Left colon (tissue), 2 donors: ENCODE measurements around the gene S100PBP. TPM values are rescaled to one million over a fixed set of nuclear protein-coding genes. Genes with fewer than 3 reads are reported as not detected.

Experiments
- ATAC-seq: fragments of 200-7000 bp; cut with Tn5 transposase; one replicate; pipeline ENCODE4 v1.9.1; 2020; ENCODE audit warnings: mild to moderate bottlenecking, moderate library complexity
- DNase-seq, 2 donors: peaks; one replicate each; pipeline ENCODE4 v3.0.0-alpha.2; 2020
- intact Hi-C, 2 donors: fragments of 100-400 bp; cut with DNase I in 1 of 2; cut with micrococcal nuclease in 1 of 2; formaldehyde crosslinking; loops; one replicate each; pipeline versions ENCODE4 v1.11.2 to v1.14.0; 2022; cut with DNase I, micrococcal nuclease
- total RNA-seq, 2 donors: library from RNA; stranded (reverse); fragmentation: NEBNext Ultra II Directional; extraction: Animal tissue kit (Norgen Biotek cat#: 25700); gene quantifications; one replicate each; pipeline ENCODE4 v1.2.1, GENCODE V29; 2021
- donor health status: DM: no; HTN: no; CAD: no.
- donor health status: DM: yes; HTN: yes; CAD: no.

Gene S100PBP
- total RNA-seq, 2 donors from 2014 or later = 29.1 to 29.5 TPM

DNA sequence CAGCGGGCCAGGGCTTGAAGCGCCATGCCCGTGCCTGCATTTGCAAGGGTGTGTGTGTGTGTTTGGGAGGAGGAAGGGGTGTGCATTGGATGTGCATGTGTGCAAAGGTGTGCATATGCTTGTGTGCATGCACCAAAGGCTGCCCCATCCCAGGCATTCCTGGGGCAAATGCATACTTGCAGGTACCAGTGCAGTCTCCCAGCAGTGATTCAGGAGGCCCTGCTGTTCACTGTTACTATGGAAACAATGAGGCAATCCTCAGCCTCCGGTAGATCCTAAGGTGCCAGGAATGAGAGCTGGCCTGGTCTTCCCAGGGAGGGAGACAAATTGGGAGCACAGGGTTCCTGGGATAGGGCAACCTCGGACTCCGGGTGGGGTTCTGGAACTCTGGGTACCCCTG lies 60.7 kb downstream of the S100PBP start:
- intact Hi-C loops = no loop called here
- DNase-seq (peak in 1 of 2 donors; percentile 5), ATAC-seq (no peak)

GRCh38 chr1:32878637-32879041 lies 61.2 kb downstream of the S100PBP start:
- no peak for ATAC-seq
- DNase-seq = peak in 1 of 2 donors; percentile 17
- intact Hi-C loops = no loop called here

DNA sequence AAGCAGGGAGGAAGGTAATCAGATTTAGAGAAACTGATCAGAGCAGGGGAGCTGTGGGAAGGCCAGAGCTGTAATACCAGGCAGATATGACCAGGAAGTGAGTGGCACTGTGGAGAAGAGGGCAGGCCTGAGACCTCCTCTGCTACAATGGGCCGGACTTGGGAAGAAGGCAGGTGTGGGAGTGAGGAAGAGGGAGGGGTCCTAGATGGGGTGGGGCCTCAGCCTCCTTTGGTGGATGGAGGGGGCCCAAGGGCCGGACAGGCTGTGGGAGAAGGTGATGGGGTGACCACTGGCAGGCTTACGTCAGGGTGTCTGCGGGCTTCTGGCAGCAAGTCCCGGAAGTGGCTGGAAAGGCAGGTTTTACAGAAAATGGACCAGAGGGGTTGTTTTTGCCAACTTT lies 63.8 kb downstream of the S100PBP start:
- DNase-seq (no peak), ATAC-seq (peak; percentile 33)
- intact Hi-C loops = no loop called here

DNA sequence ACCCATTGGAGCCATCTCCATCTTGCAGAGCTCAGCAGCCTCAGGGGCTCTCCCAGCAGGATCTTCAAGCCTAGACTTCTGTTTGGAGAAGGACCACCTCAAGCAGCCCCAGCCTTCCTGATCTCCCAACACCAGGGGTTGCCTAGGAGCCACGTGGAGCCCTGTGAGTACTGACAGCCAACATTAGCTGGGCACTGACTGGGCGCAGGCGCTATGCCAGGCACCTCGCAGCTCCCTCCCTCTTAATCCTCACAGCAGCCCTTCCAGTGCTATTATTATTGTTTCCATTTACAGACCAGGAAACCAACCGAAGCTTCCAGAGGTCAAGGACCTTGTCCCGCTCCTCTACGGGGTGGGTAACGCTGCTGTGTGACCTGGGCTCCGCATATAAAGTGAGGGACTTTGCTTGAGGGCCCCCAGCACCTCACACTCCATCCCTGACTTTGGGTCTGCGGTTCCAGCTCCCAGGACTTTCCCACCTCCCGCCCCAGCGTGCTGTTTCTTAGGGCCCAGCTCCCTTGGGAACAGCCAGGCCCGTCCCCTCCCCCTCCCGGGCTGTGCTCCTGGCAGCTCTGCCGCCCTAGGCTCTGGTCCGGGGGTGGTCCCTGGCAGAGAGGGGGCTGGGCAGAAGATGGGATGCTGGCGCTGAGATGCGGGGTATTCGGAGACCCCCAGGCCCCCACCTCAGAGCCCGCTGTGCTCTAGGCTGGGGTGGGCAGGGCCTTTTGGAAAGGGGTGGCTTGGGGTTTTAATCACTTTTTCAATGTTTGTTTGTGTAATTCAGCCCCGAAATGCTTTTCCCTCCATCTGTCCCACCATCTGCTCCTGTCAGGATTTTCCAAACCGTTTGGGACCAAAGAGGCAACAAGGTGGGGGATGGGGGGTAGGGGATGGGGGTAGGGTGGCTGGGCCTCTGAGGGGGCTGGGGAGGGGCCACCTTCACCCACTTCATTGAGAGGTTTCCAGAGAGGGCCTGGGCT lies 64.7 kb downstream of the S100PBP start:
- no peak for DNase-seq
- intact Hi-C loops = no loop called here
- ATAC-seq = no peak

GRCh38 chr1:32883338-32884031 lies 66.0 kb downstream of the S100PBP start:
- intact Hi-C loops = no loop called here
- no peak for ATAC-seq
- DNase-seq = no peak

DNA sequence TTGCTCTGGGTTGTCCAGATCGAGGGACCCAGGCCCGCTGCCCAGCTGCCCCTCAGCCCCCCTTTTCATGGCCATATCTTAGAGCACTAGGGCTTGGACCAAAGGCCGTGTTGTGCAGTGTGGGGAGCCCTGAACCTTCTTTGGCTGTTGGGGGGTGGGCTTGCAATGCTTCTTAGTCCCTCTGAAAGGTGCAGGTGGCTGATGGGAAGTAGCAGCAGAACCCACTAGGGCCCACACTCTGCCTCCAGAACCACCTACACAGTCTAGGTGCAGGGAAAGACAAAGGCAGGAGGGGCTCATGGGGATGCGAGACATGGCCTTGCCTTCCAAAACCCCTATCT lies 66.5 kb downstream of the S100PBP start:
- DNase-seq (no peak), ATAC-seq (no peak)
- intact Hi-C loops = no loop called here

GRCh38 chr1:32884726-32885125 lies 67.3 kb downstream of the S100PBP start:
- ATAC-seq (no peak), DNase-seq (no peak)
- intact Hi-C loops = no loop called here

- intact Hi-C loops = no loop called here
- ATAC-seq = no peak
- no peak for DNase-seq
Observed at GRCh38 chr1:32885676-32886003, 68.2 kb downstream of the S100PBP start.

GRCh38 chr1:32886004-32886827 lies 68.8 kb downstream of the S100PBP start, which contains the start of gene HPCA:
HPCA (plus strand) TSS chr1:32886491; CDS start chr1:32888899, 2,408 bp downstream.
- intact Hi-C loops = no loop called here
- DNase-seq = peak in 1 of 2 donors; percentile 83
- peak; percentile 88 for ATAC-seq

- no peak for ATAC-seq
- intact Hi-C loops = no loop called here
- no peak for DNase-seq
Observed at GRCh38 chr1:32886828-32887414, 69.5 kb downstream of the S100PBP start.

- intact Hi-C loops = no loop called here
- no peak for ATAC-seq
- DNase-seq = no peak
Observed at GRCh38 chr1:32887623-32888022, 70.2 kb downstream of the S100PBP start.

DNA sequence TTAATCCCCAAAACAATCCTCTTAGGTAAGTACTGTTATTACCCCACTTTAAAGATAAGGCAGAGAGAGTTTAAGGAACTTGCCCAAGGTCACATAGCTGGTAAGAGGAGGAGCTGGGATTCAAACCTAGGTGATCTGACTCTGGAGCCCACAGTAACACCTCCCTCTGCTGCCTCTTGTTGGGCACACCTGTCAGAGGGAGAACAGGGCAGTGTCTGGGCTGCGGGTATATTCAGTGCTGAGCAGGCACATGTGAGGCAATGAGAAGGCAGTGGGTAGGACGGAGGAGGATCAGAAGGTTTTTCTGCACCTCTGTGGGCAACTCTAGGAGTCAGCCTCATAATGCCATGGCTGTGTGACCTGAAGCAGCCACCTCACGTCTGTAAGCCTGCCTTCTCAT lies 70.7 kb downstream of the S100PBP start:
- no peak for ATAC-seq
- no peak for DNase-seq
- intact Hi-C loops = no loop called here

GRCh38 chr1:32888677-32889420 lies 71.4 kb downstream of the S100PBP start:
- intact Hi-C loops = no loop called here
- DNase-seq = no peak
- ATAC-seq = no peak

GRCh38 chr1:32889731-32890278 lies 72.4 kb downstream of the S100PBP start:
- DNase-seq = no peak
- ATAC-seq = no peak
- intact Hi-C loops = no loop called here

DNA sequence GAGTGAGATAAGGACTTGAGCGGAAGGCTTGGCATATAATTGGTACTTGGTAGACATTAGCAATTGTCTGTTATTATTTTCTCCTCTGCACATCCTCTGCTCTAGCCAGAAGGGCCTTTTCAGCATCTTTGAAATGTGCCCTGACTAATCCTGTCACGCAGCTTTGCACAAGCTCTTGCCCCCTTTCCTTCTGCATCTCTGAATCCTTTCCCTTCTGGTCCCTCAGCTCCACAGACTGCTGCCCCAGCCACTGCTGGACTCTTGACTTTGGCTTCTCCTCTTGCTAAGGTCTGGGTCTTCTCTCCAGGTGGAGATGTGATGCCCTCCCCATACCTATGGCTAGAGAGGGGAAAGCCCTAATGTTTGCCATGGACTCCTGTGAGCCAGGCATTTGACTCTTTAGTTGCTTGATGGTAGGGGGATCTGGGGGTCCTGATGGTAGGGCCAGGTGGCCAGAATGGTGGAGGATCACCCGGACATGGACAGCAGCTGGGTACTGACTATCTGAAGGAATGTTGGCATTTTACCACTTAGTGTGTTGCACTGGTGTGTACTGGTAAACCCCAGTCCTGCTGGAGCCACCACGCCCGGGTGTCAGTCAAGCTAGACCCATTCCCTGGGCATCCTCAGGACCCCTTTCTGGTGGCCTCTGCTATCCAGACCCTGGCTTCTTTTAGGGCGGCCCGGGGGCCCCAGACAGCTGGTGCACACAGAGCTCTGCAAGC lies 73.2 kb downstream of the S100PBP start:
- ATAC-seq (no peak), DNase-seq (no peak)
- intact Hi-C loops = no loop called here

GRCh38 chr1:32891241-32891570 lies 73.8 kb downstream of the S100PBP start:
- intact Hi-C loops = no loop called here
- ATAC-seq (no peak), DNase-seq (no peak)

DNA sequence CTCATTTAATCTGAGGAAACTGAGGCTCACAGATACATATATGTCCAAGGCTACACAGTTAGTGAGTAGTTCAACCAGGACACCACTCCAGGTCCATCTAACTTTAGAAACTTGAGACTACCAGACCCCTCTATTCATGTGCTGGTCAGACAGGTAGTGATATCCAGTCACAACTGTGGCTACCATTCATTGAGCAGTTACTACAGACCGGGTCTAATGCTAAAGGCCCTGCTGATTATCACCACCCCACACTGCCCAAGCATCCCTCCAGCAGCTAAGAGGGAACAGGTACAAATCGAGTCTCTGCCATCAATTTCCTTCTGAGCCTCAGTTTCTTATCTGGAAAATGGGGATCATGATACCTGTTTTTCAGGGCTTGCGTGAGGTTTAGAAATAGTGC lies 74.2 kb downstream of the S100PBP start:
- ATAC-seq (no peak), DNase-seq (no peak)
- intact Hi-C loops = no loop called here
